HepG2 (cell line): Measurements from ENCODE around the gene PIEZO1. TPM values are rescaled to one million over a fixed set of nuclear protein-coding genes. Genes with fewer than 3 reads are reported as not detected.
A peak's percentile ranks its signal among the peaks of the same experiment; 100 is the strongest.

ENCODE experiments used
- AKAP8 ChIP-seq: sonication (generic); formaldehyde crosslinking; IDR thresholded peaks from 2 replicates; pipeline ENCODE4 v1.5.1; 2020; ENCODE audit warnings: mild to moderate bottlenecking, missing genetic modification reagents
- ARID4A ChIP-seq: sonication (generic); formaldehyde crosslinking; IDR thresholded peaks from 2 replicates; pipeline ENCODE4 v1.5.0; 2020; ENCODE audit warnings: mild to moderate bottlenecking, missing genetic modification reagents, borderline replicate concordance
- ATF3 ChIP-seq: sonication (generic); formaldehyde crosslinking; IDR thresholded peaks from 2 replicates; pipeline ENCODE4 v1.4.0; 2020; ENCODE audit warnings: missing genetic modification reagents
- CENPX ChIP-seq: sonication (generic); formaldehyde crosslinking; IDR thresholded peaks from 2 replicates; pipeline ENCODE4 v1.9.0; 2021; ENCODE audit warnings: mild to moderate bottlenecking, missing genetic modification reagents, moderate library complexity
- JARID2 ChIP-seq: sonication (generic); formaldehyde crosslinking; IDR thresholded peaks from 2 replicates; pipeline ENCODE4 v1.8.1; 2023; ENCODE audit warnings: missing genetic modification reagents, inconsistent platforms; ENCODE audit not compliant: insufficient replicate concordance
- NFE2 ChIP-seq: sonication (generic); formaldehyde crosslinking; IDR thresholded peaks from 2 replicates; pipeline ENCODE4 v1.4.0; 2020; ENCODE audit warnings: missing genetic modification reagents
- NFYB ChIP-seq: sonication (generic); formaldehyde crosslinking; IDR thresholded peaks from 2 replicates; pipeline ENCODE4 v1.4.0; 2020; ENCODE audit warnings: missing genetic modification reagents
- PCBP1 ChIP-seq: fragments of 200-400 bp; formaldehyde crosslinking; IDR thresholded peaks from 2 replicates; pipeline ENCODE4 v1.6.1; 2017; ENCODE audit warnings: mild to moderate bottlenecking, low read depth, low read length, borderline replicate concordance
- REL ChIP-seq: sonication (generic); formaldehyde crosslinking; conservative IDR thresholded peaks from 2 replicates; pipeline ENCODE4 v1.8.0; 2022; ENCODE audit warnings: mild to moderate bottlenecking, missing genetic modification reagents, moderate library complexity
- RNF2 ChIP-seq: fragments of 450-650 bp; conservative IDR thresholded peaks from 2 replicates; pipeline ENCODE4 v1.6.1; 2016; ENCODE audit warnings: low read depth
- TAF1 ChIP-seq: sonication (generic); formaldehyde crosslinking; IDR thresholded peaks from 2 replicates; pipeline ENCODE4 v1.4.0; 2020; ENCODE audit warnings: missing genetic modification reagents
- THYN1 ChIP-seq: sonication (generic); formaldehyde crosslinking; IDR thresholded peaks from 2 replicates; pipeline ENCODE4 v1.8.1; 2023; ENCODE audit warnings: low read depth, mild to moderate bottlenecking, moderate library complexity, missing genetic modification reagents, borderline replicate concordance
- ZNF383 ChIP-seq: sonication (generic); formaldehyde crosslinking; IDR thresholded peaks from 2 replicates; pipeline ENCODE4 v1.4.0; 2020; ENCODE audit warnings: missing genetic modification reagents, mild to moderate bottlenecking, borderline replicate concordance
- ZNF501 ChIP-seq: sonication (generic); formaldehyde crosslinking; IDR thresholded peaks from 2 replicates; pipeline ENCODE4 v1.5.1; 2020; ENCODE audit warnings: mild to moderate bottlenecking, moderate library complexity, missing genetic modification reagents
- ZNF543 ChIP-seq: sonication (generic); formaldehyde crosslinking; IDR thresholded peaks from 2 replicates; pipeline ENCODE4 v1.4.0; 2020; ENCODE audit warnings: mild to moderate bottlenecking, missing genetic modification reagents
- ZNF607 ChIP-seq: sonication (generic); formaldehyde crosslinking; IDR thresholded peaks from 2 replicates; pipeline ENCODE4 v1.5.1; 2020; ENCODE audit warnings: missing genetic modification reagents, mild to moderate bottlenecking, borderline replicate concordance
- ZNF709 ChIP-seq: sonication (generic); formaldehyde crosslinking; IDR thresholded peaks from 2 replicates; pipeline ENCODE4 v1.5.0; 2020; ENCODE audit warnings: mild to moderate bottlenecking, missing genetic modification reagents
- ZNF761 ChIP-seq: sonication (generic); formaldehyde crosslinking; conservative IDR thresholded peaks from 2 replicates; pipeline ENCODE4 v1.4.0; 2020; ENCODE audit warnings: mild to moderate bottlenecking, missing genetic modification reagents
- polyA plus RNA-seq, 8 experiments: library from polyadenylated mRNA; depleted of rRNA in 3 of 8; stranded (reverse) in 7 of 8; unstranded in 1 of 8; fragments of >200 nt; fragmentation: Illumina TruSeq in 4 of 8; extraction: Trizol in 4 of 8; gene quantifications; 2 replicates each; pipeline versions ENCODE4 v1.2.1 to v1.2.3, GENCODE V29; 2011 to 2016; ENCODE audit warnings: low read depth in 4 of 8, missing spikeins in 1 of 8, mixed read lengths in 1 of 8; ENCODE audit not compliant: insufficient read depth in 1 of 8
- total RNA-seq, 5 experiments: library from RNA; depleted of rRNA; stranded (reverse); fragments of >200 nt; fragmentation: Illumina TruSeq; extraction: Trizol; gene quantifications; 2 replicates each; pipeline ENCODE4 v1.2.3, GENCODE V29; 2016; ENCODE audit warnings: low read depth in 1 of 5
- TF ChIP-seq, protein P1 (sequence below): IDR thresholded peaks from 2 replicates; pipeline ENCODE4 v1.6.1; 2012; ENCODE audit warnings: inconsistent platforms
- TF ChIP-seq, protein P2 (sequence below): sonication (generic); formaldehyde crosslinking; IDR thresholded peaks from 2 replicates; pipeline ENCODE4 v1.5.1; 2020; ENCODE audit warnings: missing genetic modification reagents, mild to moderate bottlenecking, borderline replicate concordance

PIEZO1 gene
- total and polyA plus RNA-seq, 2 of the 13 experiments (the other 11 are each of a cell fraction or from before 2014, with no cell fraction given) = 67.9 to 85.0 TPM

- TF ChIP-seq, protein P1, sequence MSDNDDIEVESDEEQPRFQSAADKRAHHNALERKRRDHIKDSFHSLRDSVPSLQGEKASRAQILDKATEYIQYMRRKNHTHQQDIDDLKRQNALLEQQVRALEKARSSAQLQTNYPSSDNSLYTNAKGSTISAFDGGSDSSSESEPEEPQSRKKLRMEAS = no peak
- TF ChIP-seq PCBP1 = 0 out of 2 replicates have a peak, but pooled peaks have one; percentile 14
- TF ChIP-seq NFE2 = no peak
- TF ChIP-seq ZNF709 (CRISPR knock-in tag) = 0 out of 2 replicates have a peak, but pooled peaks have one; percentile 12
- no peak for TF ChIP-seq TAF1
- no peak for TF ChIP-seq ZNF607 (CRISPR knock-in tag)
- TF ChIP-seq ATF3 (CRISPR knock-in tag) = no peak
- no peak for TF ChIP-seq CENPX (CRISPR knock-in tag)
- TF ChIP-seq JARID2 (CRISPR knock-in tag) = no peak
- no peak for TF ChIP-seq ZNF383 (CRISPR knock-in tag)
- TF ChIP-seq THYN1 (CRISPR knock-in tag) = no peak
- peak; percentile 32; the same call in 1 of the 2 replicates for TF ChIP-seq ARID4A (CRISPR knock-in tag)
- TF ChIP-seq AKAP8 (CRISPR knock-in tag) = no peak
- TF ChIP-seq NFYB (CRISPR knock-in tag) = no peak
- 0 out of 2 replicates have a peak, but pooled peaks have one; percentile 28 for TF ChIP-seq ZNF761
- TF ChIP-seq, protein P2, sequence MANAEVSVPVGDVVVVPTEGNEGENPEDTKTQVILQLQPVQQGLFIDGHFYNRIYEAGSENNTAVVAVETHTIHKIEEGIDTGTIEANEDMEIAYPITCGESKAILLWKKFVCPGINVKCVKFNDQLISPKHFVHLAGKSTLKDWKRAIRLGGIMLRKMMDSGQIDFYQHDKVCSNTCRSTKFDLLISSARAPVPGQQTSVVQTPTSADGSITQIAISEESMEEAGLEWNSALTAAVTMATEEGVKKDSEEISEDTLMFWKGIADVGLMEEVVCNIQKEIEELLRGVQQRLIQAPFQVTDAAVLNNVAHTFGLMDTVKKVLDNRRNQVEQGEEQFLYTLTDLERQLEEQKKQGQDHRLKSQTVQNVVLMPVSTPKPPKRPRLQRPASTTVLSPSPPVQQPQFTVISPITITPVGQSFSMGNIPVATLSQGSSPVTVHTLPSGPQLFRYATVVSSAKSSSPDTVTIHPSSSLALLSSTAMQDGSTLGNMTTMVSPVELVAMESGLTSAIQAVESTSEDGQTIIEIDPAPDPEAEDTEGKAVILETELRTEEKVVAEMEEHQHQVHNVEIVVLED (CRISPR knock-in tag) = no peak
- TF ChIP-seq ZNF543 (CRISPR knock-in tag) = 0 out of 2 replicates have a peak, but pooled peaks have one; percentile 49
- TF ChIP-seq RNF2 = no peak
- 0 out of 2 replicates have a peak, but pooled peaks have one; percentile 46 for TF ChIP-seq ZNF501 (CRISPR knock-in tag)
- TF ChIP-seq REL (CRISPR knock-in tag) = no peak
Observed at GRCh38 chr16:88790312-88791211, 5.5 kb upstream of the PIEZO1 start (continued).
